Measurements from ENCODE around the gene DIRAS1. TPM values are rescaled to one million over a fixed set of nuclear protein-coding genes. Genes with fewer than 3 reads are reported as not detected.

The DIRAS1 gene
- total and polyA plus RNA-seq, 2 of the 4 experiments (the other 2 are of a cell fraction) = 1.4 to 10.3 TPM

DNA sequence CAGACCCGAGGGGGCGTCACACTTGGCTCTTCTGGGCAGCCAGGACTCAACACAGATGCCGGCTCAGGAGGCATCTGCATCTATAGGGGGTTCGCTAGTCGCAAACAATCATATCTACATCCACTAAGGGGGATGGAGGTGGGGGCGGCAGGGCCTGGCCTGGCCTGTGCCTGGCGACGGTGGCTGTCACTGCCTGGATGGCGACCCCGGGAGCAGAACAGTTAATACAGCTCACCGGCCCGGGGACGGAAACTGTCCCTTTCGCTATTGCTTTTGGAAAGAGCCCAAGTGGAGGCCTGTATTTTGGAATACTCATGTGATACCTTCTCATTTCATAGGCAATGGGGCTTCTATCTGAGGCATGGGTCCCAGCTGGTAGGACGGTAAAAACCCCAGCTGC lies 44.2 kb upstream of the DIRAS1 start:
- 92% methylated on average over 4 of the region's 15 CpGs; no CpG with 5 or more reads in 1 of the 2 experiments for WGBS, 2 experiments (ENCODE audit: extremely low coverage in 2 of 2, insufficient read length in 1 of 2)
- POLR2A ChIA-PET (ENCODE audit: unreplicated experiment) = no interaction called here

More for the DNA sequence above, 44.2 kb upstream of the DIRAS1 start:
- TF ChIP-seq CTCF (conservative IDR thresholded peaks at IDR 0.05; ENCODE audit: low read depth, low read length) (no peak), CEBPB (IDR thresholded peaks at IDR 0.05; ENCODE audit: low read depth, low read length) (no peak), CHD1 (IDR thresholded peaks at IDR 0.05; ENCODE audit: low read depth, low read length) (no peak), MAZ (IDR thresholded peaks at IDR 0.05; ENCODE audit: borderline replicate concordance, low read depth, low read length) (no peak), RAD21 (IDR thresholded peaks at IDR 0.05; ENCODE audit: low read length) (no peak), SMC3 (IDR thresholded peaks at IDR 0.05; ENCODE audit: low read depth, low read length) (no peak), BHLHE40 (IDR thresholded peaks at IDR 0.05; ENCODE audit: low read depth, low read length) (no peak), MAFK (IDR thresholded peaks at IDR 0.05; ENCODE audit: low read depth, low read length) (no peak), RFX5 (IDR thresholded peaks at IDR 0.05; ENCODE audit: low read depth, low read length) (no peak)
- TF ChIP-seq, protein P1, sequence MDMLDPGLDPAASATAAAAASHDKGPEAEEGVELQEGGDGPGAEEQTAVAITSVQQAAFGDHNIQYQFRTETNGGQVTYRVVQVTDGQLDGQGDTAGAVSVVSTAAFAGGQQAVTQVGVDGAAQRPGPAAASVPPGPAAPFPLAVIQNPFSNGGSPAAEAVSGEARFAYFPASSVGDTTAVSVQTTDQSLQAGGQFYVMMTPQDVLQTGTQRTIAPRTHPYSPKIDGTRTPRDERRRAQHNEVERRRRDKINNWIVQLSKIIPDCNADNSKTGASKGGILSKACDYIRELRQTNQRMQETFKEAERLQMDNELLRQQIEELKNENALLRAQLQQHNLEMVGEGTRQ (IDR thresholded peaks at IDR 0.05; ENCODE audit: low read depth, low read length) = no peak
- TF ChIP-seq, protein P2, sequence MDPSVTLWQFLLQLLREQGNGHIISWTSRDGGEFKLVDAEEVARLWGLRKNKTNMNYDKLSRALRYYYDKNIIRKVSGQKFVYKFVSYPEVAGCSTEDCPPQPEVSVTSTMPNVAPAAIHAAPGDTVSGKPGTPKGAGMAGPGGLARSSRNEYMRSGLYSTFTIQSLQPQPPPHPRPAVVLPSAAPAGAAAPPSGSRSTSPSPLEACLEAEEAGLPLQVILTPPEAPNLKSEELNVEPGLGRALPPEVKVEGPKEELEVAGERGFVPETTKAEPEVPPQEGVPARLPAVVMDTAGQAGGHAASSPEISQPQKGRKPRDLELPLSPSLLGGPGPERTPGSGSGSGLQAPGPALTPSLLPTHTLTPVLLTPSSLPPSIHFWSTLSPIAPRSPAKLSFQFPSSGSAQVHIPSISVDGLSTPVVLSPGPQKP (IDR thresholded peaks at IDR 0.05; ENCODE audit: borderline replicate concordance, low read depth, low read length) = no peak
- peaks cover 64% of the 10 kb centered on the region for H3K36me3 ChIP-seq (ENCODE audit: control insufficient read depth, insufficient read depth, low read length)
- no peak overlapping the region for H2BK120ac ChIP-seq (ENCODE audit: low read depth, low read length)
- no peak overlapping the region for H2AK5ac ChIP-seq (ENCODE audit: low read depth, low read length)
- H3K9me3 ChIP-seq (ENCODE audit: control insufficient read depth, insufficient read depth, low read length) = no peaks in the 10 kb centered on the region
- dilution Hi-C loops (cut with HindIII; ENCODE audit: low sequenced_read_pairs, unreplicated experiment) (no loop called here), intact Hi-C loops (cut with micrococcal nuclease) (no loop called here), in situ Hi-C loops (cut with MboI; ENCODE audit: low sequenced_read_pairs) (no loop called here)
- CTCF ChIA-PET = no interaction called here
- no peak overlapping the region for H2AK9ac ChIP-seq (replicated peaks; ENCODE audit: low read depth, low read length, poor library complexity)
- H3K79me1 ChIP-seq (ENCODE audit: low read depth in 1 of 2, low read length in 2 of 2) = peaks cover 0 to 29% of the 10 kb centered on the region in 2 experiments; a peak in 1 of 4 replicates
- H3K9ac ChIP-seq (ENCODE audit: low read depth, low read length) = no peak overlapping the region
- peaks cover 29% of the 10 kb centered on the region for H4K20me1 ChIP-seq (ENCODE audit: insufficient read depth, low read length)
- no peak overlapping the region for H4K8ac ChIP-seq (ENCODE audit: low read depth in 2 of 2, low read length in 2 of 2)
- DNase-seq (no peak), ATAC-seq (ENCODE audit: low read depth) (no peak)
- no peak overlapping the region for H2BK5ac ChIP-seq (ENCODE audit: low read depth, low read length, poor library complexity, severe bottlenecking)
- H3K14ac ChIP-seq (replicated peaks; ENCODE audit: low read depth, low read length) = no peak overlapping the region
- BruUV-seq (replicated peaks) = no TSS peak
- H3K4me3 ChIP-seq (ENCODE audit: insufficient read depth, low read depth, low read length) = no peak overlapping the region
- H4K5ac ChIP-seq (ENCODE audit: low read depth, low read length) = no peak overlapping the region
- H3K4ac ChIP-seq (ENCODE audit: low read depth, low read length) = no peak overlapping the region
- H2AFZ ChIP-seq (replicated peaks; ENCODE audit: low read length, poor library complexity) = no peak overlapping the region
- H3K4me2 ChIP-seq (ENCODE audit: low read depth, low read length) = no peak overlapping the region
- H3K4me1 ChIP-seq (ENCODE audit: control insufficient read depth, insufficient read depth, low read length) = peaks cover 2% of the 10 kb centered on the region; the same call in 1 of the 2 replicates
- H2BK15ac ChIP-seq (ENCODE audit: low read depth, low read length) = no peak overlapping the region
- no peak overlapping the region for H2BK20ac ChIP-seq (ENCODE audit: low read depth, low read length)
- H3K56ac ChIP-seq (ENCODE audit: extremely low read depth, insufficient read depth, low read length) = no peak overlapping the region
- no peak overlapping the region for H3K18ac ChIP-seq (ENCODE audit: low read depth, low read length)
- no peak overlapping the region for H4K91ac ChIP-seq (ENCODE audit: insufficient read depth, low read depth, low read length)
- no peaks in the 10 kb centered on the region for H3K9me1 ChIP-seq (ENCODE audit: insufficient read depth, low read length)
- no peaks in the 10 kb centered on the region for H3K27me3 ChIP-seq (ENCODE audit: control insufficient read depth, insufficient read depth, low read length)
- no peak overlapping the region for H3K23ac ChIP-seq (ENCODE audit: low read depth, low read length)
- H3K27ac ChIP-seq (ENCODE audit: insufficient read depth, low read length) = no peak overlapping the region
